Mesodermal cell (in vitro differentiated cells): ENCODE measurements around the gene CDKN2B.

Experiments
- H3K27ac ChIP-seq: 2 replicates; pipeline ENCODE4 v1.7.0; 2013; ENCODE audit warnings: mild to moderate bottlenecking, low read depth, low read length, moderate library complexity; ENCODE audit not compliant: severe bottlenecking
- H3K36me3 ChIP-seq: 2 replicates; pipeline ENCODE4 v1.7.1; 2013; ENCODE audit warnings: mild to moderate bottlenecking, low read length, moderate library complexity; ENCODE audit not compliant: control insufficient read depth, insufficient read depth
- H3K4me1 ChIP-seq: one replicate; pipeline ENCODE4 v1.7.1; 2013; ENCODE audit warnings: mild to moderate bottlenecking, low read length; ENCODE audit not compliant: insufficient read depth, control insufficient read depth, poor library complexity, severe bottlenecking
- H3K4me3 ChIP-seq: 2 replicates; pipeline ENCODE4 v1.7.0; 2013; ENCODE audit warnings: low read length, control low read depth, mild to moderate bottlenecking; ENCODE audit not compliant: insufficient read depth, poor library complexity, severe bottlenecking; ENCODE audit errors: extremely low read depth
- H3K9me3 ChIP-seq: 2 replicates; pipeline ENCODE4 v1.7.1; 2013; ENCODE audit warnings: mild to moderate bottlenecking, low read length, moderate library complexity; ENCODE audit not compliant: control insufficient read depth
- WGBS, 2 experiments: methylation state at CpG; one replicate each; pipeline ENCODE4 v1.1.5; 2013; ENCODE audit warnings: missing lambda C conversion rate in 2 of 2; ENCODE audit not compliant: insufficient coverage in 2 of 2; 5-methylcytosine and 5-hydroxymethylcytosine counted together

The CDKN2B gene

GRCh38 chr9:22035591-22036011, 26.5 kb upstream of the CDKN2B start:
- Histone ChIP-seq H3K4me1 (peaks cover 13% of the 10 kb centered on the region), H3K36me3 (no peaks in the 10 kb centered on the region), H3K9me3 (no peaks in the 10 kb centered on the region), H3K27ac (no peak overlapping the region), H3K4me3 (no peak overlapping the region)
- 87 to 90% methylated on average over 2 of the region's 2 CpGs for WGBS, 2 experiments

DNA sequence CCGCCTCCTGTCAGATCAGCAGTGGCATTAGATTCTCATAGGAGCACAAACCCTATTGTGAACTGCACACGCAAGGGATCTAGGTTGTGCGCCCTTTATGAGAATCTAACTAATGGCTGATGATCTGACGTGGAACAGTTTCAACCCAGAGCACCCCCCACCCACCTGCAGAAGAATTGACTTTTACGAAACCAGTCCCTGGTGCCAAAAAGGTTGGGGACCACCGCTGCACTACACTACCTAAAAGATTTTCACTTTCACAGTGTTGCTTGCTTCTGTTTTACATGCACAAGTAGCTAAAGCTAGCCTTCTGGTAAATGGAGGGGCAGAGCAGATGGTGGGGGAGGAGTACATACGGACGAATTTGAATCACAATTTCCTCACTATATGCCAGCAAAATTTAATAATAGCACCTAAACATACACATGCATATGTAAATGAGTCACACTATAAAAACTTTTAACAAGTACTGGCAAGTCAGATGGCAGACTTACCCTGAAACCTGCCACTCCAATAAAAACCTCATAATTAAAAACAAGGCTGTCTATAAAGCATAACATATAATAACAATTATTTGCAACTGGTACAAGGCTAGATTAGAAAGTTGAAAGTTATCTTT, 24.0 kb upstream of the CDKN2B start:
- 91 to 100% methylated on average over 1 to 6 of the region's 8 CpGs for WGBS, 2 experiments
- H3K4me1 ChIP-seq: peaks cover 11% of the 10 kb centered on the region
- H3K4me3 ChIP-seq: no peak overlapping the region
- no peaks in the 10 kb centered on the region for H3K36me3 ChIP-seq
- no peaks in the 10 kb centered on the region for H3K9me3 ChIP-seq
- H3K27ac ChIP-seq: no peak overlapping the region

- WGBS, 2 experiments: 83 to 93% methylated on average over 1 to 2 of the region's 4 CpGs
- H3K9me3 ChIP-seq: no peaks in the 10 kb centered on the region
- no peak overlapping the region for H3K4me3 ChIP-seq
Observed at GRCh38 chr9:22031655-22032411, 22.7 kb upstream of the CDKN2B start.

DNA sequence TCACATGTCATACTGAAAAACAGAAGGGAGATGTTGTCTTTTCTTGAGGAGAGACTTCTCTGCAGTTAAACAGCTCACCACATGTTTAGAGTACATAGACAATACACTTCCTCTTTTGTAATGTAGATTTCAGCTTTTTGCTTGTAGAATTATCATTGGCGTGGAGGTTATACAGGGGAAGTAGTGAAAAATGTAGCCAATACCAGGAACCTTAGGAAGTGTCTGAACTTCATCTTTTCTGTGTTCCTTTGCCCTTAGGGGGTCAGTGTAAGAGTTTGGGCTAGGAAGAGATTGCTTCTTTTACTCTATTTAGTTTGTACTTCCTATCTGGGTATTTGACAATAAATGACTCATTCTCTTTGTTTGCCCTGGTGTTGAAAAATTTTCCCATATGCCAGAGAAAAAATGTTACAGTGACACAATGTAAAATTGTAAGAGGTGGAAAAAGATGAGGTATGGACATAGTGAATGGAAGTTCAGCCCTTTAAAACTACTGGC, 21.0 kb upstream of the CDKN2B start:
- Histone ChIP-seq H3K9me3 (no peaks in the 10 kb centered on the region), H3K4me3 (no peak overlapping the region), H3K36me3 (no peaks in the 10 kb centered on the region), H3K27ac (peak overlapping the region; percentile 57), H3K4me1 (peaks cover 11% of the 10 kb centered on the region)
- 17% methylated on average over 1 of the region's 1 CpG; no CpG with 5 or more reads in 1 of the 2 experiments for WGBS, 2 experiments

More at GRCh38 chr9:22031655-22032411, 22.7 kb upstream of the CDKN2B start:
- no peak overlapping the region for H3K27ac ChIP-seq
- H3K4me1 ChIP-seq: peaks cover 11% of the 10 kb centered on the region
- H3K36me3 ChIP-seq: no peaks in the 10 kb centered on the region

GRCh38 chr9:22029231-22029630, 20.1 kb upstream of the CDKN2B start:
- 60% methylated on average over 2 of the region's 4 CpGs; no CpG with 5 or more reads in 1 of the 2 experiments for WGBS, 2 experiments
- H3K27ac ChIP-seq: no peak overlapping the region
- no peaks in the 10 kb centered on the region for H3K36me3 ChIP-seq
- peaks cover 11% of the 10 kb centered on the region for H3K4me1 ChIP-seq
- H3K4me3 ChIP-seq: no peak overlapping the region
- H3K9me3 ChIP-seq: no peaks in the 10 kb centered on the region

DNA sequence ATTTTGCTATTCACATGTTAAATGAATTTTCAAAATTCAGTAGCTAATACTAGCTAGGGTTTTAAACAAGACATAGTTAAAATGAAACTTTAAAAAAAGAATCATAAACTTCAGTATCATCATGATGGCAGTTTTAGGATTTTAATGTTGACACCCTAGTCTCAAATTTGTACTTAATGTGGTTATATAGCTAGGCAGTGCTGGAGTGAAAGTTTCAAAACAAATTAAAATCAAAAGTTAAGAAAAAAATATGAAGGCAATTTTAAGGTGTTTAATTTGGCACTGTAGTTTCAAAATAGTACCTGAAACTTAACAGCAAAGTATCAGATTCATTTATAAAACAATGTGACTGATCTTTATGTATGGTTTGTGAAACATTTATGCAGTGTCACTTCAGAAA, 19.3 kb upstream of the CDKN2B start:
- no peaks in the 10 kb centered on the region for H3K36me3 ChIP-seq
- no peaks in the 10 kb centered on the region for H3K9me3 ChIP-seq
- peaks cover 11% of the 10 kb centered on the region for H3K4me1 ChIP-seq
- H3K4me3 ChIP-seq: no peak overlapping the region
- no peak overlapping the region for H3K27ac ChIP-seq

DNA sequence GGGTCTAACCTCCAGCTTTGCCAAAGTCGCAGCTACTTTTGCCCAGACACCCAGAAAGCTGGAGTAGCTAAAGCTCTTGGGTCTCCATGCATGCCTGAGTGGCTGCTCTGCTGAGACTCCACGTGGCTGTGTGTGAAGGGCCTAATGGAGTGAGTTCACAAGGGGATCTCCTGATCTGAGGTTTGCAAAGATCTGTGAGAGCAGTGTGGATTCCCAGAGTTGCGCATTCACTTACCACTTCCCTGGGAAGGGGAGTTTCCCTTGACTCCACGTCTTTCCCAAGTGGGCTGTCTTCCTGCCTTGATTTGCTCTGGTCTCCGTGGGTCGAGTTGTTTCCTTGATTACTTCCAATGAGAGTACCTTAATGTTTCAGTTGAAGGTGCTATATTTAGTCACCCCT, 17.6 kb upstream of the CDKN2B start:
- H3K36me3 ChIP-seq: no peaks in the 10 kb centered on the region
- H3K4me3 ChIP-seq: no peak overlapping the region
- no peaks in the 10 kb centered on the region for H3K9me3 ChIP-seq
- H3K4me1 ChIP-seq: peaks cover 9% of the 10 kb centered on the region
- 85 to 94% methylated on average over 2 of the region's 6 CpGs for WGBS, 2 experiments
- no peak overlapping the region for H3K27ac ChIP-seq

DNA sequence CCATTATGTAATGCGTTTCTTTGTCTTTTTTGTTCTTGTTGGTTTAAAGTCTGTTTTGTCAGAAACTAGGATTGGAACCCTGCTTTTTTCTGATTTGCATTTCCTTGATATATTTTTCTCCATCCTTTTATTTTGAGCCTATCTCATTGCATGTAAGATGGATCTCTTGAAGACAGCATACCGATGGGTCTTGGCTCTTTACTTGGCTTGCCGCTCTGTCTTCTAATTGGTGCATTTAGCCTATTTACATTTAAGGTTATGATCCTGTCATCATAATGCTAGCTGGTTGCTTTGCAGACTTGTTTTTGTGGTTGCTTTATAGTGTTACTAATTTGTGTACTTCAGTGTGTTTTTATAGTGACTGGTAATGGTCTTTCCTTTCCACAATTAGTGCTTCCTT, 13.3 kb upstream of the CDKN2B start:
- WGBS, 2 experiments: 100% methylated on average over 1 to 3 of the region's 3 CpGs
- H3K9me3 ChIP-seq: no peaks in the 10 kb centered on the region

GRCh38 chr9:22010866-22011625, 1.9 kb upstream of the CDKN2B start:
- Histone ChIP-seq H3K4me1 (no peaks in the 10 kb centered on the region), H3K4me3 (no peak overlapping the region), H3K9me3 (no peaks in the 10 kb centered on the region), H3K36me3 (no peaks in the 10 kb centered on the region), H3K27ac (no peak overlapping the region)
- 1 to 8% methylated on average over 9 to 10 of the region's 13 CpGs for WGBS, 2 experiments

More for the DNA sequence above, 13.3 kb upstream of the CDKN2B start:
- Histone ChIP-seq H3K4me1 (no peaks in the 10 kb centered on the region), H3K36me3 (no peaks in the 10 kb centered on the region), H3K4me3 (no peak overlapping the region), H3K27ac (no peak overlapping the region)

- Histone ChIP-seq H3K4me1 (no peaks in the 10 kb centered on the region), H3K36me3 (peaks cover 8% of the 10 kb centered on the region), H3K27ac (no peak overlapping the region), H3K9me3 (no peaks in the 10 kb centered on the region), H3K4me3 (no peak overlapping the region)
- WGBS, 2 experiments: 12 to 32% methylated on average over 5 to 6 of the region's 6 CpGs
Observed at GRCh38 chr9:22009506-22009867, 382 bp upstream of the CDKN2B start.
